H9 (cell line): Measurements from ENCODE around the gene SLC4A5. TPM values are rescaled to one million over a fixed set of nuclear protein-coding genes. Genes with fewer than 3 reads are reported as not detected.

Source experiments
- DNase-seq: peaks from one replicate; pipeline ENCODE4 v3.0.0-alpha.2; 2017
- H2AFZ ChIP-seq: one replicate; pipeline ENCODE4 v1.6.1; 2013; ENCODE audit warnings: mild to moderate bottlenecking, low read length, control low read depth, moderate library complexity
- H2AK5ac ChIP-seq: 2 replicates; pipeline ENCODE4 v1.6.1; 2013; ENCODE audit warnings: low read length, control low read depth, mixed read lengths; ENCODE audit not compliant: insufficient read length
- H2BK120ac ChIP-seq: one replicate; pipeline ENCODE4 v1.6.1; 2013; ENCODE audit warnings: low read depth, mild to moderate bottlenecking, low read length, control low read depth, inconsistent platforms; ENCODE audit not compliant: poor library complexity, severe bottlenecking
- H2BK12ac ChIP-seq: 2 replicates; pipeline ENCODE4 v1.6.1; 2013; ENCODE audit warnings: low read length, control low read depth, mixed read lengths, low read depth; ENCODE audit not compliant: insufficient read length
- H2BK15ac ChIP-seq: 2 replicates; pipeline ENCODE4 v1.6.1; 2013; ENCODE audit warnings: low read depth, low read length, control low read depth
- H2BK20ac ChIP-seq: one replicate; pipeline ENCODE4 v1.6.1; 2013; ENCODE audit warnings: low read depth, mild to moderate bottlenecking, low read length, control low read depth, inconsistent platforms; ENCODE audit not compliant: poor library complexity, severe bottlenecking
- H2BK5ac ChIP-seq: 2 replicates; pipeline ENCODE4 v1.6.1; 2013; ENCODE audit warnings: low read length, control low read depth, mixed read lengths; ENCODE audit not compliant: insufficient read length
- H3K14ac ChIP-seq: 2 replicates; pipeline ENCODE4 v1.6.1; 2013; ENCODE audit warnings: low read length, control low read depth; ENCODE audit not compliant: insufficient read depth
- H3K18ac ChIP-seq: 2 replicates; pipeline ENCODE4 v1.6.1; 2013; ENCODE audit warnings: low read depth, mild to moderate bottlenecking, mixed read lengths, low read length, control low read depth; ENCODE audit not compliant: insufficient read length
- H3K23ac ChIP-seq: 2 replicates; pipeline ENCODE4 v1.6.1; 2013; ENCODE audit warnings: low read length, control low read depth, mixed read lengths, low read depth; ENCODE audit not compliant: insufficient read length
- H3K23me2 ChIP-seq: 2 replicates; pipeline ENCODE4 v1.6.1; 2013; ENCODE audit warnings: low read depth, mild to moderate bottlenecking, mixed read lengths, low read length, control low read depth; ENCODE audit not compliant: insufficient read length, poor library complexity, severe bottlenecking
- H3K27ac ChIP-seq: 2 replicates; pipeline ENCODE4 v1.5.1; 2013; ENCODE audit warnings: low read length, control low read depth, mixed read lengths, low read depth; ENCODE audit not compliant: insufficient read length
- H3K27me3 ChIP-seq: 2 replicates; pipeline ENCODE4 v1.6.1; 2013; ENCODE audit warnings: low read length, control low read depth, inconsistent platforms; ENCODE audit not compliant: insufficient read depth
- H3K4ac ChIP-seq: 2 replicates; pipeline ENCODE4 v1.6.1; 2013; ENCODE audit warnings: low read depth, mild to moderate bottlenecking, control low read depth, inconsistent platforms, low read length, moderate library complexity
- H3K4me1 ChIP-seq: 2 replicates; pipeline ENCODE4 v1.6.1; 2013; ENCODE audit warnings: low read length, control low read depth, inconsistent platforms; ENCODE audit not compliant: insufficient read depth
- H3K4me2 ChIP-seq: 2 replicates; pipeline ENCODE4 v1.6.1; 2013; ENCODE audit warnings: low read length, control low read depth, mixed read lengths; ENCODE audit not compliant: insufficient read length, insufficient read depth
- H3K56ac ChIP-seq: 2 replicates; pipeline ENCODE4 v1.6.1; 2013; ENCODE audit warnings: low read depth, mild to moderate bottlenecking, mixed read lengths, low read length, control low read depth; ENCODE audit not compliant: insufficient read length
- H3K79me1 ChIP-seq: 2 replicates; pipeline ENCODE4 v1.6.1; 2013; ENCODE audit warnings: low read depth, mild to moderate bottlenecking, moderate library complexity, low read length, control low read depth, inconsistent platforms; ENCODE audit not compliant: insufficient read depth, poor library complexity, severe bottlenecking
- H3K79me2 ChIP-seq: 2 replicates; pipeline ENCODE4 v1.6.1; 2013; ENCODE audit warnings: low read length, control low read depth, inconsistent platforms; ENCODE audit not compliant: insufficient read depth
- H3K9ac ChIP-seq: 2 replicates; pipeline ENCODE4 v1.6.1; 2013; ENCODE audit warnings: low read length, control low read depth, mixed read lengths; ENCODE audit not compliant: insufficient read length; ENCODE audit errors: extremely low read depth
- H3K9me3 ChIP-seq: one replicate; pipeline ENCODE4 v1.6.1; 2013; ENCODE audit warnings: low read depth, low read length, inconsistent platforms; ENCODE audit not compliant: control insufficient read depth
- H3T11ph ChIP-seq: one replicate; pipeline ENCODE4 v1.6.1; 2013; ENCODE audit warnings: mild to moderate bottlenecking, low read length, control low read depth, inconsistent platforms
- H4K20me1 ChIP-seq: one replicate; pipeline ENCODE4 v1.6.1; 2013; ENCODE audit not compliant: control insufficient read depth, insufficient read length, insufficient read depth
- H4K5ac ChIP-seq: 2 replicates; pipeline ENCODE4 v1.6.1; 2013; ENCODE audit warnings: low read depth, mild to moderate bottlenecking, mixed read lengths, low read length, control low read depth; ENCODE audit not compliant: insufficient read length
- H4K8ac ChIP-seq: replicated peaks from 2 replicates; pipeline ENCODE4 v1.6.1; 2013; ENCODE audit warnings: low read length, control low read depth, mixed read lengths, low read depth; ENCODE audit not compliant: insufficient read length
- H4K91ac ChIP-seq: 2 replicates; pipeline ENCODE4 v1.6.1; 2013; ENCODE audit warnings: low read depth, mild to moderate bottlenecking, moderate library complexity, mixed read lengths, low read length, control low read depth; ENCODE audit not compliant: insufficient read length
- H3K27ac Mint-ChIP-seq, 3 experiments: 2 replicates in 2 of 3; 3 replicates in 1 of 3; pipeline ENCODE4 v1.8.0; 2020 to 2021; ENCODE audit warnings: mixed read lengths in 3 of 3, mild to moderate bottlenecking in 1 of 3, moderate library complexity in 1 of 3
- H3K27me3 Mint-ChIP-seq: 2 replicates; pipeline ENCODE4 v1.8.0; 2021; ENCODE audit warnings: low read depth, mild to moderate bottlenecking, moderate library complexity, mixed read lengths
- H3K36me3 Mint-ChIP-seq, 3 experiments: 2 replicates in 2 of 3; 3 replicates in 1 of 3; pipeline ENCODE4 v1.8.0; 2020 to 2021; ENCODE audit warnings: low read depth in 3 of 3, mixed read lengths in 3 of 3; ENCODE audit not compliant: insufficient read depth in 1 of 3
- H3K4me1 Mint-ChIP-seq, 2 experiments: 2 replicates each; pipeline ENCODE4 v1.8.0; 2020; ENCODE audit warnings: mixed read lengths in 2 of 2
- H3K4me3 Mint-ChIP-seq, 2 experiments: 2 replicates in 1 of 2; 3 replicates in 1 of 2; pipeline ENCODE4 v1.8.0; 2020 to 2021; ENCODE audit warnings: mild to moderate bottlenecking in 2 of 2, mixed read lengths in 2 of 2, moderate library complexity in 1 of 2
- H3K9me3 Mint-ChIP-seq, 2 experiments: 2 replicates in 1 of 2; 3 replicates in 1 of 2; pipeline ENCODE4 v1.8.0; 2020; ENCODE audit warnings: mild to moderate bottlenecking in 2 of 2, mixed read lengths in 2 of 2, moderate library complexity in 1 of 2
- CTCF ChIP-seq: fragments of 200-600 bp; sonication (generic); conservative IDR thresholded peaks from 3 replicates; pipeline ENCODE4 v1.8.0; 2021; ENCODE audit warnings: antibody characterized with exemption, mild to moderate bottlenecking
- WGBS: extraction: QIAGEN DNeasy Blood & Tissue Kit; methylation state at CpG from one replicate; pipeline ENCODE4 v1.1.7; 2013; ENCODE audit warnings: missing lambda C conversion rate, low lambda C conversion rate, mixed read lengths; ENCODE audit not compliant: insufficient read length; ENCODE audit errors: extremely low coverage; 5-methylcytosine and 5-hydroxymethylcytosine counted together
- total RNA-seq: library from RNA; stranded (reverse); gene quantifications from 2 replicates; pipeline ENCODE4 v1.2.1, GENCODE V29; 2021

The SLC4A5 gene
- total RNA-seq, 1 experiment from 2014 or later: 0.50 TPM

DNA sequence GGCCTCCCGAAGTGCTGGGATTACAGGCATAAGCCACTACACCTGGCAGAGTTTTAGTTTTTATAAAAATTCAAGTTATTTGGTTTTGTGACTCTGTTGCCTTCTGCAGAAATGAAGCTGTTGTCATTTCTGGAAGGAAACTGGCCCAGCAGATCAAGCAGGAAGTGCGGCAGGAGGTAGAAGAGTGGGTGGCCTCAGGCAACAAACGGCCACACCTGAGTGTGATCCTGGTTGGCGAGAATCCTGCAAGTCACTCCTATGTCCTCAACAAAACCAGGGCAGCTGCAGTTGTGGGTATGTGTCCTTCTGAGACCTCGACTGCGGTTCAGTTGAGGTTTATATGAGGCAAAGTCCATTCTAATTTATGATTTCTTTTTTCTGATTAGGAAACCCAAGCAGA lies 137.6 kb downstream of the SLC4A5 start:
- Histone ChIP-seq H3K23me2 (peaks cover 3% of the 10 kb centered on the region), H4K20me1 (no peaks in the 10 kb centered on the region), H3K14ac (no peak overlapping the region), H4K91ac (no peak overlapping the region), H3K79me2 (peaks cover 58% of the 10 kb centered on the region; the same call in 1 of the 2 replicates), H2BK12ac (no peak overlapping the region), H2BK20ac (no peak overlapping the region), H2AFZ (no peak overlapping the region), H3K9ac (no peak overlapping the region), H4K5ac (no peak overlapping the region), H3K4me1 (peaks cover 10% of the 10 kb centered on the region), H3K9me3 (no peaks in the 10 kb centered on the region), H3K79me1 (peaks cover 7% of the 10 kb centered on the region), H3K4ac (no peak overlapping the region), H3K4me2 (no peak overlapping the region), H3T11ph (no peak overlapping the region), H3K18ac (no peak overlapping the region), H3K56ac (no peak overlapping the region), H2BK5ac (no peak overlapping the region), H2AK5ac (no peak overlapping the region), H3K27me3 (no peaks in the 10 kb centered on the region), H3K23ac (no peak overlapping the region), H2BK120ac (no peak overlapping the region), H4K8ac (no peak overlapping the region), H3K27ac (no peak overlapping the region), H2BK15ac (no peak overlapping the region)
- Mint-ChIP-seq H3K27me3 (no peaks in the 10 kb centered on the region), H3K27ac (peak overlapping the region; percentile 41 to 72 (median 71); a peak in 4 of 7 replicates), H3K4me1 (peaks cover 42 to 45% of the 10 kb centered on the region in 2 experiments), H3K36me3 (peaks cover 59 to 88% (median 87%) of the 10 kb centered on the region in 3 experiments), H3K4me3 (peak overlapping the region in 1 of 2 experiments; percentile 44; a peak in 2 of 5 replicates), H3K9me3 (no peaks in the 10 kb centered on the region)
- WGBS: no CpG with 5 or more reads among the region's 6 CpGs
- no peak for TF ChIP-seq CTCF
- no peak for DNase-seq
